ENCODE results near the gene PAOX.

Gene PAOX

GRCh38 chr10:133355266-133355665, 23.8 kb upstream of the PAOX start:
- Histone ChIP-seq H3K4me3 (ENCODE audit: control insufficient read depth in 1 of 7, extremely low read depth in 1 of 7, insufficient read depth in 4 of 7, low read depth in 2 of 7, low read length in 6 of 7) (no peak overlapping the region), H3K27me3 (replicated peaks in 2 of 5; ENCODE audit: control insufficient read depth in 4 of 5, insufficient read depth in 5 of 5, low read length in 4 of 5) (peaks cover 0 to 7% (median 2%) of the 10 kb centered on the region in 5 experiments), H3K9me3 (ENCODE audit: control extremely low read depth in 1 of 5, control insufficient read depth in 4 of 5, insufficient read depth in 2 of 5, low read depth in 1 of 5, low read length in 4 of 5) (no peaks in the 10 kb centered on the region), H3K27ac (ENCODE audit: insufficient read depth in 1 of 2, low read depth in 1 of 2, low read length in 2 of 2, poor library complexity in 1 of 2, severe bottlenecking in 2 of 2) (no peak overlapping the region), H3K4me1 (ENCODE audit: control extremely low read depth in 1 of 4, control insufficient read depth in 4 of 4, insufficient read depth in 4 of 4, low read length in 3 of 4) (peaks cover 0 to 14% (median 12%) of the 10 kb centered on the region in 4 experiments), H3K36me3 (ENCODE audit: control insufficient read depth in 4 of 4, insufficient read depth in 4 of 4, low read length in 3 of 4) (no peaks in the 10 kb centered on the region)
- CTCF ChIA-PET = interaction anchor here (0.8 to 1.8 kb wide), 4 partner anchors 10 to 68 kb away, joined by 3 to 4 read pairs (median 3); no protein-coding TSS in a partner anchor
- POLR2A ChIA-PET = no interaction called here
- WGBS (ENCODE audit: insufficient coverage) = 93% methylated on average over 6 of the region's 6 CpGs
- DNase-seq = no peak

- Histone ChIP-seq H3K36me3 (ENCODE audit: control insufficient read depth in 4 of 4, insufficient read depth in 4 of 4, low read length in 3 of 4) (no peaks in the 10 kb centered on the region), H3K4me3 (ENCODE audit: control insufficient read depth in 1 of 7, extremely low read depth in 1 of 7, insufficient read depth in 4 of 7, low read depth in 2 of 7, low read length in 6 of 7) (no peak overlapping the region), H3K27ac (ENCODE audit: insufficient read depth in 1 of 2, low read depth in 1 of 2, low read length in 2 of 2, poor library complexity in 1 of 2, severe bottlenecking in 2 of 2) (no peak overlapping the region), H3K27me3 (replicated peaks in 2 of 5; ENCODE audit: control insufficient read depth in 4 of 5, insufficient read depth in 5 of 5, low read length in 4 of 5) (peaks cover 0 to 2% (median 0%) of the 10 kb centered on the region in 5 experiments), H3K4me1 (ENCODE audit: control extremely low read depth in 1 of 4, control insufficient read depth in 4 of 4, insufficient read depth in 4 of 4, low read length in 3 of 4) (peaks cover 0 to 14% (median 12%) of the 10 kb centered on the region in 4 experiments), H3K9me3 (ENCODE audit: control extremely low read depth in 1 of 5, control insufficient read depth in 4 of 5, insufficient read depth in 2 of 5, low read depth in 1 of 5, low read length in 4 of 5) (no peaks in the 10 kb centered on the region)
- WGBS (ENCODE audit: insufficient coverage) = 100% methylated on average over 1 of the region's 3 CpGs
- POLR2A ChIA-PET = no interaction called here
- no peak for DNase-seq
- CTCF ChIA-PET = interaction anchor here (0.7 to 1.8 kb wide), 4 partner anchors 21 to 40 kb away, joined by 3 to 4 read pairs (median 4); no protein-coding TSS in a partner anchor
Measured at GRCh38 chr10:133355991-133356390, 23.1 kb upstream of the PAOX start.

DNA sequence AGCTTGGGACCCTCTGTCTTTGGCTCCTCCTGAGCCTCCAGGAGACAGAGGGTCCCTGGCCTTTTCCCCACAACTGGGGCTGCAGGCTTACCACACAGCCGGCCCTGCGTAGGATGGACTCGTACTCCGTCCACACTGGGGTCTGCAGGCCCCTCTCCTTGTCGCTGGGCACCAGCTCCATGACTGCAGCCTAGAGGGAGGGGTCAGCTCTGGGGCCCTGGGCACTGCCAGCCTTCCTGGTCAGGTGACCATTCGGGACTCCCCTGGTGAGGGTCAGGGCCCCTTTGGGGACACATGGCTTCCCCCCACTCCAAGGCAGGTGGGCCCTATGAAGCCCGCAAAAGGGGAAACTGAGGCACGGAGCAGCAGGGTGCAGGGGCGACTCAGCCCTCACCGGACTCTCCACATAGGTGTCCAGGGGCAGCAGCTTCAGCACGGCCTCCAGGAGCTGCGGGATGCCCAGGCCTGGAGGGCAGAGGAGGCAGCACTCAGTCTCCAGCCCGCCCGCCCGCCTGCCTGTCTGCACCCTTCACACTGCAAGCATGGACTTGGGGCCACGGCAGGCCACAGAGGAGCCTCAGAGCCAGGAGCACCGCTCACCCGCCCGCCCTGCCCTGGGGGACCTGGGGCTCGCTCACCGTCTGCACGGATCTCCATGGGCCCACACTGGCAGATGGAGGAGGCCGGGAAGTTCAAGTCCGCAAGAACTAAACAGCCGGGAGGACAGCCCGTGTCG, 22.3 kb upstream of the PAOX start:
- no peak for DNase-seq
- H3K4me3 ChIP-seq (ENCODE audit: control insufficient read depth in 1 of 7, extremely low read depth in 1 of 7, insufficient read depth in 4 of 7, low read depth in 2 of 7, low read length in 6 of 7) = peak overlapping the region; percentile 39 to 74 (median 67)
- H3K27me3 ChIP-seq (replicated peaks in 2 of 5; ENCODE audit: control insufficient read depth in 4 of 5, insufficient read depth in 5 of 5, low read length in 4 of 5) = no peaks in the 10 kb centered on the region
- H3K4me1 ChIP-seq (ENCODE audit: control extremely low read depth in 1 of 4, control insufficient read depth in 4 of 4, insufficient read depth in 4 of 4, low read length in 3 of 4) = peaks cover 0 to 14% (median 12%) of the 10 kb centered on the region in 4 experiments
- WGBS (ENCODE audit: insufficient coverage) = 43% methylated on average over 20 of the region's 27 CpGs
- CTCF ChIA-PET = interaction anchor here (0.7 to 1.8 kb wide), 5 partner anchors 12 to 41 kb away, joined by 3 to 4 read pairs (median 3); no protein-coding TSS in a partner anchor
- H3K9me3 ChIP-seq (ENCODE audit: control extremely low read depth in 1 of 5, control insufficient read depth in 4 of 5, insufficient read depth in 2 of 5, low read depth in 1 of 5, low read length in 4 of 5) = no peaks in the 10 kb centered on the region
- no peaks in the 10 kb centered on the region for H3K36me3 ChIP-seq (ENCODE audit: control insufficient read depth in 4 of 4, insufficient read depth in 4 of 4, low read length in 3 of 4)
- POLR2A ChIA-PET = interaction anchor here (1.0 kb wide), 1 partner anchor 20 kb away, joined by 6 read pairs; the partner anchor contains the start of gene CALY
- H3K27ac ChIP-seq (ENCODE audit: insufficient read depth in 1 of 2, low read depth in 1 of 2, low read length in 2 of 2, poor library complexity in 1 of 2, severe bottlenecking in 2 of 2) = no peak overlapping the region

- peak; percentile 72 to 87 (median 83) for DNase-seq
- Histone ChIP-seq H3K27me3 (replicated peaks in 2 of 5; ENCODE audit: control insufficient read depth in 4 of 5, insufficient read depth in 5 of 5, low read length in 4 of 5) (no peaks in the 10 kb centered on the region), H3K27ac (ENCODE audit: insufficient read depth in 1 of 2, low read depth in 1 of 2, low read length in 2 of 2, poor library complexity in 1 of 2, severe bottlenecking in 2 of 2) (no peak within 1 kb of the TSS), H3K4me3 (ENCODE audit: control insufficient read depth in 1 of 7, extremely low read depth in 1 of 7, insufficient read depth in 4 of 7, low read depth in 2 of 7, low read length in 6 of 7) (peak within 1 kb of the TSS; percentile 39 to 74 (median 67)), H3K36me3 (ENCODE audit: control insufficient read depth in 4 of 4, insufficient read depth in 4 of 4, low read length in 3 of 4) (peaks cover 0 to 7% (median 3%) of the 10 kb centered on the region in 4 experiments), H3K4me1 (ENCODE audit: control extremely low read depth in 1 of 4, control insufficient read depth in 4 of 4, insufficient read depth in 4 of 4, low read length in 3 of 4) (peaks cover 0 to 14% (median 12%) of the 10 kb centered on the region in 4 experiments), H3K9me3 (ENCODE audit: control extremely low read depth in 1 of 5, control insufficient read depth in 4 of 5, insufficient read depth in 2 of 5, low read depth in 1 of 5, low read length in 4 of 5) (no peaks in the 10 kb centered on the region)
- CTCF ChIA-PET = interaction anchor here (1.2 to 1.8 kb wide), 4 partner anchors 13 to 28 kb away, joined by 3 to 4 read pairs (median 4); no protein-coding TSS in a partner anchor
- under 1% methylated on average over 56 of the region's 83 CpGs for WGBS (ENCODE audit: insufficient coverage)
- POLR2A ChIA-PET = interaction anchor here (1.0 kb wide), 1 partner anchor 21 kb away, joined by 6 read pairs; the partner anchor contains the start of gene CALY
Measured at GRCh38 chr10:133357285-133358161, 21.5 kb upstream of the PAOX start, which contains the start of gene FUOM. FUOM (minus strand) TSS chr10:133358019; CDS start chr10:133358007, 12 bp downstream.

DNA sequence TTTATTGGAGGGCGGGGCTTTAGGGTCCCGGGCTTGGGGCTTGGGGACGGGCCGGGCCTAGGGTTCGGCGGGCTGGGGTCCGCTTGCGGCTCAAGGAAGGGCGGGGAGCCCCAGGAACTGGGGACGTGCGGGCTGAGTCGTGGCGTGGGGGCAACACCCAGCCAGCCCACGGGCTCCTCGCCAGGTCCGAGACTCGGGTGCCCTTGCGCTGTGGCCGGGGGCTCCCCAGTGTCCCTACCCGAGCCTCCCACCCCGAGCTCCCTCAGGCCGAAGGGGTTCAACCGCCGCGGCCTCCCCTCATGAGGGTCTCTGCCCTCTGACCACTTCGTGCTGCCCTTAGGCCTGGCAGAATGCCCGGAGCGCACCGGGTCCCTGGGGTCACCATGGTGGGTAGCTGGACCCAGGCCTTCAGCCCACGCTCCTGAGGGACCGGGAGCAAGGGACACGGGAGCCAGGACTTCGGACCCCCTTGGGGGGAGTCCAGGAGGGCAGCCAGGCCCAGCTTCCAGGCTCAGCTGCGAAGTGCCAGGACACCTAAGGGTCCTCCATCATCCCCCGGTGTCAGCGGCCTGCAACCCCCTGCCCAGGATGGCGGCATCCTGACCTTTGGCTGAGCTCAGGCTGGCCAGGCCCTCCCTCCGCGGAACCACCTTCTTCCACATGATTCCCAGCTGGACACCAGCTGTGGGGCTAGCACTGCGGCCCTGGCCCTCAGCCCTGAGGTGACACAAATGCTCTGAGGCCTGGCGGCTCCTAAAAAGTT, 20.7 kb upstream of the PAOX start:
- H3K36me3 ChIP-seq (ENCODE audit: control insufficient read depth in 4 of 4, insufficient read depth in 4 of 4, low read length in 3 of 4) = peaks cover 0 to 14% (median 7%) of the 10 kb centered on the region in 4 experiments
- H3K27ac ChIP-seq (ENCODE audit: insufficient read depth in 1 of 2, low read depth in 1 of 2, low read length in 2 of 2, poor library complexity in 1 of 2, severe bottlenecking in 2 of 2) = no peak overlapping the region
- ChIA-PET CTCF (interaction anchor here (1.2 kb wide), 1 partner anchor 29 kb away, joined by 4 read pairs; no protein-coding TSS in a partner anchor), POLR2A (interaction anchor here (1.0 kb wide), 1 partner anchor 22 kb away, joined by 6 read pairs; the partner anchor contains the start of gene CALY)
- no peaks in the 10 kb centered on the region for H3K27me3 ChIP-seq (replicated peaks in 2 of 5; ENCODE audit: control insufficient read depth in 4 of 5, insufficient read depth in 5 of 5, low read length in 4 of 5)
- H3K4me1 ChIP-seq (ENCODE audit: control extremely low read depth in 1 of 4, control insufficient read depth in 4 of 4, insufficient read depth in 4 of 4, low read length in 3 of 4) = peaks cover 0 to 14% (median 12%) of the 10 kb centered on the region in 4 experiments
- 88% methylated on average over 27 of the region's 41 CpGs for WGBS (ENCODE audit: insufficient coverage)
- no peaks in the 10 kb centered on the region for H3K9me3 ChIP-seq (ENCODE audit: control extremely low read depth in 1 of 5, control insufficient read depth in 4 of 5, insufficient read depth in 2 of 5, low read depth in 1 of 5, low read length in 4 of 5)
- no peak overlapping the region for H3K4me3 ChIP-seq (ENCODE audit: control insufficient read depth in 1 of 7, extremely low read depth in 1 of 7, insufficient read depth in 4 of 7, low read depth in 2 of 7, low read length in 6 of 7)
- no peak for DNase-seq

DNA sequence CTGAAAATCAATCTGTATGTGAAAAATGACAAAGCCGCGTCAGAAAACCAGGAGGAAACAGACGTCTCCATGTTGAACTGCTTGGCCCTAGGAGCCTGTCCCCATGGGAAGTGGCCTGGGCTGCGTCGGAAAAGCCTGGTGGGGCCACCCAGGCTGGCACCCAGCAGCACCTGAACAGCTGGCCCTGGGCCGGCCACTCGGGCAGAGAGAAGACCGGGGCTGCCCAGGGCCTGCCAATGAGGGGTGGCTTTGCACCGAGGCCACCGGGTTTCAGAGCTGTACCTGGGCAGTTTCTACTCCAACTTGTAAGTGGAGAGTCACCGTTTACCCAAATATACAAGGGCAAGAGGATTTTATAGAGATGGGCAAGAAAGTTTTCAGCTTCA, 20.1 kb upstream of the PAOX start:
- POLR2A ChIA-PET = no interaction called here
- 85% methylated on average over 11 of the region's 11 CpGs for WGBS (ENCODE audit: insufficient coverage)
- DNase-seq = no peak
- Histone ChIP-seq H3K27me3 (replicated peaks in 2 of 5; ENCODE audit: control insufficient read depth in 4 of 5, insufficient read depth in 5 of 5, low read length in 4 of 5) (no peaks in the 10 kb centered on the region), H3K9me3 (ENCODE audit: control extremely low read depth in 1 of 5, control insufficient read depth in 4 of 5, insufficient read depth in 2 of 5, low read depth in 1 of 5, low read length in 4 of 5) (no peaks in the 10 kb centered on the region), H3K36me3 (ENCODE audit: control insufficient read depth in 4 of 4, insufficient read depth in 4 of 4, low read length in 3 of 4) (peaks cover 0 to 14% (median 7%) of the 10 kb centered on the region in 4 experiments), H3K4me1 (ENCODE audit: control extremely low read depth in 1 of 4, control insufficient read depth in 4 of 4, insufficient read depth in 4 of 4, low read length in 3 of 4) (peaks cover 0 to 14% (median 12%) of the 10 kb centered on the region in 4 experiments), H3K4me3 (ENCODE audit: control insufficient read depth in 1 of 7, extremely low read depth in 1 of 7, insufficient read depth in 4 of 7, low read depth in 2 of 7, low read length in 6 of 7) (no peak overlapping the region), H3K27ac (ENCODE audit: insufficient read depth in 1 of 2, low read depth in 1 of 2, low read length in 2 of 2, poor library complexity in 1 of 2, severe bottlenecking in 2 of 2) (no peak overlapping the region)
- CTCF ChIA-PET = interaction anchor here (1.2 kb wide), 1 partner anchor 29 kb away, joined by 4 read pairs; no protein-coding TSS in a partner anchor
